GM10266 (cell line): Measurements from ENCODE around the gene DNAH14.

Experiments
- DNase-seq: peaks from one replicate; pipeline ENCODE4 v3.0.0; 2012; ENCODE audit errors: extremely low spot score
- CTCF ChIP-seq: IDR thresholded peaks from 2 replicates; pipeline ENCODE4 v1.5.1; 2012; ENCODE audit warnings: mild to moderate bottlenecking, low read depth; ENCODE audit not compliant: control insufficient read depth, insufficient read depth; ENCODE audit errors: missing control alignments

DNAH14 gene

GRCh38 chr1:225341642-225342041 is 412.2 kb downstream of the DNAH14 start:
- no peak for TF ChIP-seq CTCF
- no peak for DNase-seq

DNA sequence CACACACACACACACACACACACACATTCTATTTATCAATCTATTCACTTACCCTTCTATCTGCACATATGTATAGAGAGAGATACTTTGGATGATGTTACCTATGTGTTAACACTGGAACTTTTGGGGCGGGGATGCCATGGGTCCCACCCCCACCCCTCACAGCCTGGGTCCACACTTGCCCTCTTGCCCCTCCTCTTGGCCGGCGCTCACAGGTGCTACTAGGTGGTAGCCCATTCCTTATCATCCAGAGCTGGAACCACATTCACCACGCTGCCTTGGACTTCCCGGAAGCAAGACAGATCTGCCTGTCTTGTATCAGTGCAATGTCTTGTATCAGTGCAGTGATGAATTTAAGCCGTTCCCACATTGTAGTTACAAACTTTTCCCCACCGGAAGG is 413.2 kb downstream of the DNAH14 start:
- no peak for TF ChIP-seq CTCF
- no peak for DNase-seq

- no peak for DNase-seq
- no peak for TF ChIP-seq CTCF
Observed at GRCh38 chr1:225343618-225344017, 414.1 kb downstream of the DNAH14 start.

DNA sequence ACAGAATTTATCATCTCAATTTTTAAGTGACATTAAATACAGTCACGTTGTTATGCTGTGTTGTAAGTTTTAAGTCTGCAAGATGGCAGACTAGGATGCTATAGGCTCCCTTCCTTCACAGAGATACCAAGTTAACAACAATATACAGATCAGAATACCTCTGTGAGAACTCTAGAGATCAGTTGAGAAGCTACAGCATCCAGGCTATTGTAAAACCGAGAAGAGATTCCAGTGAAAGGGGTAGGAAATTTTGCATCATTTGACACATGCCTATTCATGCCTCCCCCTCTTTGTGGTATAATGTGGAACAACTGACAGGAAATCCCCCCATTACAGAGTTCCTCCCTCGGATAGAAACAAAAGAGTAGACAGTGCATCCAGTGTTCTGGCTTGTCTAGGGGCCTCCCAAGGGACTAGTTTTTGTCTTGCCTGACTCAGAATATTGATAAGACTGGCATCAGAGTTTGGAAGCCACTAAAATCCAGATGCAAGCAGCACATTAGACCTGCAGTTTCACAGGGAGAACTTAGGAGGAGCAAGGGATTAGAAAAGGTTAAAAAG is 417.7 kb downstream of the DNAH14 start:
- TF ChIP-seq CTCF, result no peak
- no peak for DNase-seq

- DNase-seq, result no peak
- no peak for TF ChIP-seq CTCF
Observed at GRCh38 chr1:225348400-225348799, 418.9 kb downstream of the DNAH14 start.

DNA sequence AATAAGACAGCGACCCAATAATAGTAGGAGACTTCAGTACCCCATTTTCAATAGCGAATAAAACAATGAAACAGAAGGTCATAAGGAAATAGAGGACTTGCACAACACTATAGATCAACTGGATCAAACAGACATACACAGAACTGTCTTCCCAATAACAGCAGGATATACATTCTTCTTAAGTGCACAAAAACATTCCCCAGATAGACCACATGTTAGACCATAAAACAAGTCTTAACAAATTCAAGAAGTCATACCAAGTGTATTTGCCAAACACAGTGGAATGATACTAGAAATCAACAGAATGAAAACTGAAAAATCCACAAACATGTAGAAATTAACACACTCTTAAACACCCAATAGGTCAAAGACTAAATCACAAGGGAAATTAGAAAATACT is 420.4 kb downstream of the DNAH14 start:
- DNase-seq, result no peak
- TF ChIP-seq CTCF, result no peak

GRCh38 chr1:225350872-225351271 is 421.4 kb downstream of the DNAH14 start:
- no peak for TF ChIP-seq CTCF
- DNase-seq, result no peak

DNA sequence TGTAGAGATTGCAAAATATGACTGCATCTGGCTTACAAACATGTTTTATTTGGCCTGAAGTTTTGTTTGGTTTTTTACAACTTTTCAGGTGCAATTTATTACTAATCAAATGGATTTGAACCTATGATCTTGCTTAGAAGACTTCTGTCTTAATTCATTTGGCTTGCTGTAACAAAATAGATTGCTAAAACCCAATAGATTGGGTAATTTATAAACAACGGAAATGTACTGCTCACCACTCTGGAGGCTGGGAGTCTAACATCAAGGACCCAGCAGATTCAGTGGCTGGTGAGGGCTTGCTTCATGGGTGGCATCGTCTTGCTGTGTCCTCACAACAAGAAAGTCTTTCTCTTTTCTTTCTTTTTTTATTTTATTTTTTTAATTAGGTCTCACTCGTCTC is 425.4 kb downstream of the DNAH14 start:
- no peak for DNase-seq
- no peak for TF ChIP-seq CTCF
